Transverse colon (tissue), 4 donors: ENCODE measurements around the gene ACBD3. TPM values are rescaled to one million over a fixed set of nuclear protein-coding genes. Genes with fewer than 3 reads are reported as not detected.

Experiments used
- DNase-seq: peaks from one replicate; pipeline ENCODE4 v3.0.0-alpha.2; 2019
- H3K27ac ChIP-seq, 4 donors: fragments of 200-600 bp; sonication (generic); 2 replicates each; pipeline ENCODE4 v1.5.1; 2016 to 2018; ENCODE audit warnings: inconsistent platforms in 4 of 4
- H3K27me3 ChIP-seq: fragments of 200-600 bp; sonication (generic); 2 replicates; pipeline ENCODE4 v1.5.1; 2017; ENCODE audit warnings: inconsistent platforms
- H3K36me3 ChIP-seq, 4 donors: fragments of 200-600 bp; sonication (generic); 2 replicates each; pipeline ENCODE4 v1.5.1; 2017 to 2019; ENCODE audit warnings: inconsistent platforms in 4 of 4
- H3K4me1 ChIP-seq, 4 donors: fragments of 200-600 bp; sonication (generic); 2 replicates each; pipeline ENCODE4 v1.5.1; 2017 to 2020; ENCODE audit warnings: inconsistent platforms in 4 of 4
- H3K4me3 ChIP-seq, 4 donors: fragments of 200-600 bp; sonication (generic); 1 replicate in 1 of 4; 2 replicates in 3 of 4; pipeline versions ENCODE4 v1.5.1 to v1.6.1; 2017 to 2019; ENCODE audit warnings: inconsistent platforms in 4 of 4
- H3K9me3 ChIP-seq, 2 donors: fragments of 200-600 bp; sonication (generic); 2 replicates each; pipeline ENCODE4 v1.5.1; 2017 to 2019; ENCODE audit warnings: inconsistent platforms in 2 of 2
- CTCF ChIP-seq, 5 experiments: fragments of 200-600 bp in 3 of 5; fragments of 450-650 bp in 2 of 5; sonication (generic) in 3 of 5; IDR thresholded peaks; 1 replicate in 2 of 5; 2 replicates in 3 of 5; pipeline ENCODE4 v1.5.1; 2016 to 2017; ENCODE audit warnings: antibody characterized with exemption in 5 of 5, inconsistent platforms in 3 of 5, mild to moderate bottlenecking in 2 of 5, moderate library complexity in 1 of 5
- EP300 ChIP-seq: sonication (generic); formaldehyde crosslinking; IDR thresholded peaks from one replicate; pipeline ENCODE4 v1.6.1; 2017; ENCODE audit warnings: antibody characterized with exemption, low read depth
- POLR2A ChIP-seq: fragments of 450-650 bp; IDR thresholded peaks from one replicate; pipeline ENCODE4 v1.6.1; 2016; ENCODE audit warnings: antibody characterized with exemption, mild to moderate bottlenecking, moderate library complexity
- POLR2AphosphoS5 ChIP-seq, 3 donors: sonication (generic); formaldehyde crosslinking; IDR thresholded peaks; one replicate each; pipeline ENCODE4 v1.6.1; 2016; ENCODE audit warnings: antibody characterized with exemption in 3 of 3
- WGBS, 2 donors: methylation state at CpG; one replicate each; pipeline ENCODE4 v1.1.5; 2018; ENCODE audit warnings: low coverage in 1 of 2; 5-methylcytosine and 5-hydroxymethylcytosine counted together
- in situ Hi-C, 4 donors: fragments of 200-750 bp; cut with MboI; loops; one replicate each; pipeline versions ENCODE4 v1.15.0 to v1.15.1; 2017; ENCODE audit warnings: low sequenced_read_pairs in 3 of 4, low pct_ligation_motif_present in 1 of 4, low pct_unique_long_range_greater_than_20kb in 1 of 4
- intact Hi-C: fragments of 100-400 bp; cut with DNase I; formaldehyde crosslinking; loops from one replicate; pipeline ENCODE4 v1.15.1; 2023; ENCODE audit warnings: low total_unique reads
- total RNA-seq, 4 donors: library from RNA; depleted of rRNA; stranded (reverse); fragments of >200 nt; gene quantifications; one replicate each; pipeline ENCODE4 v1.1.0, GENCODE V29; 2016

The ACBD3 gene
- total RNA-seq, 4 donors from 2014 or later: 19.3 to 44.6 (median 30.7) TPM

- TF ChIP-seq POLR2A (no peak), POLR2AphosphoS5 (IDR thresholded peaks at IDR 0.05) (no peak), EP300 (no peak), CTCF (IDR thresholded peaks at IDR 0.05) (no peak)
- Histone ChIP-seq H3K27ac (no peak overlapping the region), H3K36me3 (no peaks in the 10 kb centered on the region), H3K27me3 (no peaks in the 10 kb centered on the region), H3K4me1 (peaks cover 15 to 24% (median 18%) of the 10 kb centered on the region in 4 donors), H3K9me3 (no peaks in the 10 kb centered on the region), H3K4me3 (no peak overlapping the region)
- 76% methylated on average over 6 of the region's 6 CpGs; no CpG with 5 or more reads in 1 of the 2 donors for WGBS, 2 donors
- in situ Hi-C loops (loop anchor here in 1 of 4 donors (5.0 kb wide), 1 partner anchor 52 kb away; no protein-coding TSS in a partner anchor), intact Hi-C loops (no loop called here)
- DNase-seq: no peak
Observed at GRCh38 chr1:226119169-226119568, 67.4 kb downstream of the ACBD3 start.

GRCh38 chr1:226118357-226118756 is 68.2 kb downstream of the ACBD3 start:
- in situ Hi-C loops: loop anchor here in 1 of 4 donors (5.0 kb wide), 1 partner anchor 51 kb away; no protein-coding TSS in a partner anchor
- TF ChIP-seq CTCF (IDR thresholded peaks at IDR 0.05) (no peak), EP300 (no peak), POLR2A (no peak), POLR2AphosphoS5 (IDR thresholded peaks at IDR 0.05) (no peak)

GRCh38 chr1:226117330-226117729 is 69.2 kb downstream of the ACBD3 start:
- H3K27ac ChIP-seq: no peak overlapping the region
- intact Hi-C loops (no loop called here), in situ Hi-C loops (loop anchor here in 1 of 4 donors (5.0 kb wide), 1 partner anchor 50 kb away; no protein-coding TSS in a partner anchor)
- TF ChIP-seq EP300 (no peak), POLR2A (no peak), CTCF (IDR thresholded peaks at IDR 0.05) (no peak), POLR2AphosphoS5 (IDR thresholded peaks at IDR 0.05) (no peak)
- no peaks in the 10 kb centered on the region for H3K9me3 ChIP-seq
- no peak overlapping the region for H3K4me3 ChIP-seq
- no peaks in the 10 kb centered on the region for H3K27me3 ChIP-seq
- WGBS, 2 donors: 77% methylated on average over 6 of the region's 6 CpGs; no CpG with 5 or more reads in 1 of the 2 donors
- H3K36me3 ChIP-seq: no peaks in the 10 kb centered on the region
- peaks cover 3 to 6% (median 5%) of the 10 kb centered on the region in 4 donors for H3K4me1 ChIP-seq
- no peak for DNase-seq

More at GRCh38 chr1:226118357-226118756, 68.2 kb downstream of the ACBD3 start:
- Histone ChIP-seq H3K27ac (no peak overlapping the region), H3K4me3 (no peak overlapping the region), H3K4me1 (peaks cover 6 to 16% (median 13%) of the 10 kb centered on the region in 4 donors), H3K9me3 (no peaks in the 10 kb centered on the region), H3K36me3 (no peaks in the 10 kb centered on the region), H3K27me3 (no peaks in the 10 kb centered on the region)
- 91% methylated on average over 4 of the region's 4 CpGs; no CpG with 5 or more reads in 1 of the 2 donors for WGBS, 2 donors
- DNase-seq: no peak
- intact Hi-C loops: no loop called here

- WGBS, 2 donors: 55 to 69% methylated on average over 3 of the region's 3 CpGs
- H3K27me3 ChIP-seq: no peaks in the 10 kb centered on the region
- TF ChIP-seq EP300 (no peak), POLR2AphosphoS5 (IDR thresholded peaks at IDR 0.05) (no peak), CTCF (IDR thresholded peaks at IDR 0.05) (no peak), POLR2A (no peak)
- H3K4me3 ChIP-seq: no peak overlapping the region
- intact Hi-C loops: no loop called here
- peaks cover 3 to 9% (median 6%) of the 10 kb centered on the region in 4 donors for H3K4me1 ChIP-seq
- in situ Hi-C loops: loop anchor here in 1 of 4 donors (5.0 kb wide), 1 partner anchor 49 kb away; no protein-coding TSS in a partner anchor
- no peak for DNase-seq
- H3K36me3 ChIP-seq: no peaks in the 10 kb centered on the region
- no peaks in the 10 kb centered on the region for H3K9me3 ChIP-seq
- H3K27ac ChIP-seq: no peak overlapping the region
Observed at GRCh38 chr1:226116673-226117072, 69.9 kb downstream of the ACBD3 start.
